ENCODE measurements around the gene SHTN1.
A peak's percentile ranks its signal among the peaks of the same experiment; 100 is the strongest.

Gene SHTN1

GRCh38 chr10:116845823-116846222 is 159.2 kb downstream of the SHTN1 start:
- H3K79me1 ChIP-seq (ENCODE audit: low read length): peaks cover 9% of the 10 kb centered on the region
- no peak for DNase-seq
- H3K4me2 ChIP-seq (ENCODE audit: low read length): no peak overlapping the region
- H3K27ac ChIP-seq (ENCODE audit: low read depth, low read length): no peak overlapping the region
- no peak overlapping the region for H2BK5ac ChIP-seq (ENCODE audit: low read depth, low read length, poor library complexity)
- H3K14ac ChIP-seq (ENCODE audit: low read length): no peak overlapping the region
- no peak overlapping the region for H2AFZ ChIP-seq (ENCODE audit: insufficient read depth, low read length, poor library complexity)
- no peak overlapping the region for H3K18ac ChIP-seq (ENCODE audit: low read length)
- WGBS (ENCODE audit: extremely low coverage, insufficient coverage, insufficient read length): no CpG with 5 or more reads among the region's 2 CpGs
- H2AK5ac ChIP-seq (ENCODE audit: low read length): no peak overlapping the region
- no peaks in the 10 kb centered on the region for H3K36me3 ChIP-seq (ENCODE audit: control insufficient read depth in 1 of 2, insufficient read depth in 2 of 2, low read length in 2 of 2)
- no peak overlapping the region for H2BK120ac ChIP-seq (ENCODE audit: insufficient read depth, low read length, poor library complexity)
- H3K27me3 ChIP-seq (ENCODE audit: insufficient read depth, low read length): no peaks in the 10 kb centered on the region
- H3K4me3 ChIP-seq (ENCODE audit: low read depth, low read length): no peak overlapping the region
- H4K12ac ChIP-seq (ENCODE audit: low read depth, low read length): no peak overlapping the region
- peaks cover 4 to 11% of the 10 kb centered on the region in 2 experiments for H3K4me1 ChIP-seq (ENCODE audit: control insufficient read depth in 1 of 2, insufficient read depth in 2 of 2, low read length in 2 of 2)
- no peaks in the 10 kb centered on the region for H3K79me2 ChIP-seq (ENCODE audit: control insufficient read depth, insufficient read depth, low read length, poor library complexity)
- H3K9ac ChIP-seq (ENCODE audit: low read length): no peak overlapping the region
- no peak overlapping the region for H3K23ac ChIP-seq (ENCODE audit: low read length)
- H3K9me3 ChIP-seq (ENCODE audit: insufficient read depth, low read depth, low read length): no peaks in the 10 kb centered on the region
- no peak overlapping the region for H4K8ac ChIP-seq (ENCODE audit: low read depth, low read length)
- no peak overlapping the region for H4K91ac ChIP-seq (ENCODE audit: low read depth, low read length)
- H3K4ac ChIP-seq (ENCODE audit: low read depth, low read length): no peak overlapping the region
- H2BK12ac ChIP-seq (ENCODE audit: low read length): no peak overlapping the region

GRCh38 chr10:116840389-116841075 is 164.5 kb downstream of the SHTN1 start:
- Histone ChIP-seq H3K4me1 (ENCODE audit: control insufficient read depth in 1 of 2, insufficient read depth in 2 of 2, low read length in 2 of 2) (no peaks in the 10 kb centered on the region), H3K36me3 (ENCODE audit: control insufficient read depth in 1 of 2, insufficient read depth in 2 of 2, low read length in 2 of 2) (no peaks in the 10 kb centered on the region), H4K8ac (ENCODE audit: low read depth, low read length) (no peak overlapping the region), H3K27me3 (ENCODE audit: insufficient read depth, low read length) (no peaks in the 10 kb centered on the region), H2BK12ac (ENCODE audit: low read length) (no peak overlapping the region), H3K4me3 (ENCODE audit: low read depth, low read length) (no peak overlapping the region), H2BK5ac (ENCODE audit: low read depth, low read length, poor library complexity) (no peak overlapping the region), H3K79me2 (ENCODE audit: control insufficient read depth, insufficient read depth, low read length, poor library complexity) (no peaks in the 10 kb centered on the region), H3K23ac (ENCODE audit: low read length) (peak overlapping the region; percentile 74), H2BK120ac (ENCODE audit: insufficient read depth, low read length, poor library complexity) (no peak overlapping the region), H3K9me3 (ENCODE audit: insufficient read depth, low read depth, low read length) (no peaks in the 10 kb centered on the region), H3K79me1 (ENCODE audit: low read length) (no peaks in the 10 kb centered on the region), H2AFZ (ENCODE audit: insufficient read depth, low read length, poor library complexity) (no peak overlapping the region), H3K9ac (ENCODE audit: low read length) (no peak overlapping the region), H2AK5ac (ENCODE audit: low read length) (no peak overlapping the region), H3K14ac (ENCODE audit: low read length) (no peak overlapping the region), H3K4ac (ENCODE audit: low read depth, low read length) (no peak overlapping the region), H4K12ac (ENCODE audit: low read depth, low read length) (no peak overlapping the region), H3K4me2 (ENCODE audit: low read length) (no peak overlapping the region), H4K91ac (ENCODE audit: low read depth, low read length) (no peak overlapping the region), H3K18ac (ENCODE audit: low read length) (no peak overlapping the region), H3K27ac (ENCODE audit: low read depth, low read length) (no peak overlapping the region)
- WGBS (ENCODE audit: extremely low coverage, insufficient coverage, insufficient read length): no CpG with 5 or more reads among the region's 6 CpGs
- DNase-seq: no peak

- no peak overlapping the region for H3K9ac ChIP-seq (ENCODE audit: low read length)
- H4K91ac ChIP-seq (ENCODE audit: low read depth, low read length): no peak overlapping the region
- no peak overlapping the region for H3K4me2 ChIP-seq (ENCODE audit: low read length)
- H2BK5ac ChIP-seq (ENCODE audit: low read depth, low read length, poor library complexity): no peak overlapping the region
- WGBS (ENCODE audit: extremely low coverage, insufficient coverage, insufficient read length): no CpG with 5 or more reads among the region's 5 CpGs
- no peak overlapping the region for H2AFZ ChIP-seq (ENCODE audit: insufficient read depth, low read length, poor library complexity)
- H3K79me1 ChIP-seq (ENCODE audit: low read length): no peaks in the 10 kb centered on the region
- no peaks in the 10 kb centered on the region for H3K79me2 ChIP-seq (ENCODE audit: control insufficient read depth, insufficient read depth, low read length, poor library complexity)
- H2BK12ac ChIP-seq (ENCODE audit: low read length): no peak overlapping the region
- no peak overlapping the region for H3K4ac ChIP-seq (ENCODE audit: low read depth, low read length)
- H4K12ac ChIP-seq (ENCODE audit: low read depth, low read length): no peak overlapping the region
- no peak overlapping the region for H3K4me3 ChIP-seq (ENCODE audit: low read depth, low read length)
- H3K4me1 ChIP-seq (ENCODE audit: control insufficient read depth in 1 of 2, insufficient read depth in 2 of 2, low read length in 2 of 2): peaks cover 0 to 2% of the 10 kb centered on the region in 2 experiments
- H3K9me3 ChIP-seq (ENCODE audit: insufficient read depth, low read depth, low read length): no peaks in the 10 kb centered on the region
- H3K27me3 ChIP-seq (ENCODE audit: insufficient read depth, low read length): no peaks in the 10 kb centered on the region
- DNase-seq: no peak
- H4K8ac ChIP-seq (ENCODE audit: low read depth, low read length): no peak overlapping the region
- H2AK5ac ChIP-seq (ENCODE audit: low read length): no peak overlapping the region
- H2BK120ac ChIP-seq (ENCODE audit: insufficient read depth, low read length, poor library complexity): no peak overlapping the region
- no peak overlapping the region for H3K27ac ChIP-seq (ENCODE audit: low read depth, low read length)
- no peaks in the 10 kb centered on the region for H3K36me3 ChIP-seq (ENCODE audit: control insufficient read depth in 1 of 2, insufficient read depth in 2 of 2, low read length in 2 of 2)
- no peak overlapping the region for H3K14ac ChIP-seq (ENCODE audit: low read length)
- no peak overlapping the region for H3K18ac ChIP-seq (ENCODE audit: low read length)
- H3K23ac ChIP-seq (ENCODE audit: low read length): no peak overlapping the region
Observed at GRCh38 chr10:116838143-116838725, 166.8 kb downstream of the SHTN1 start.

GRCh38 chr10:116836902-116837523 is 168.0 kb downstream of the SHTN1 start:
- no peaks in the 10 kb centered on the region for H3K9me3 ChIP-seq (ENCODE audit: insufficient read depth, low read depth, low read length)
- H2AFZ ChIP-seq (ENCODE audit: insufficient read depth, low read length, poor library complexity): no peak overlapping the region
- H3K79me2 ChIP-seq (ENCODE audit: control insufficient read depth, insufficient read depth, low read length, poor library complexity): no peaks in the 10 kb centered on the region
- no peak overlapping the region for H3K4ac ChIP-seq (ENCODE audit: low read depth, low read length)
- H2BK12ac ChIP-seq (ENCODE audit: low read length): no peak overlapping the region
- H4K12ac ChIP-seq (ENCODE audit: low read depth, low read length): no peak overlapping the region
- no peak overlapping the region for H2BK120ac ChIP-seq (ENCODE audit: insufficient read depth, low read length, poor library complexity)
- H3K27ac ChIP-seq (ENCODE audit: low read depth, low read length): no peak overlapping the region
- no peak overlapping the region for H3K9ac ChIP-seq (ENCODE audit: low read length)
- H2AK5ac ChIP-seq (ENCODE audit: low read length): no peak overlapping the region
- no peak overlapping the region for H4K91ac ChIP-seq (ENCODE audit: low read depth, low read length)
- H3K79me1 ChIP-seq (ENCODE audit: low read length): no peaks in the 10 kb centered on the region
- no peak overlapping the region for H3K23ac ChIP-seq (ENCODE audit: low read length)
- H4K8ac ChIP-seq (ENCODE audit: low read depth, low read length): no peak overlapping the region
- no peaks in the 10 kb centered on the region for H3K27me3 ChIP-seq (ENCODE audit: insufficient read depth, low read length)
- no peak overlapping the region for H2BK5ac ChIP-seq (ENCODE audit: low read depth, low read length, poor library complexity)
- H3K14ac ChIP-seq (ENCODE audit: low read length): no peak overlapping the region
- H3K18ac ChIP-seq (ENCODE audit: low read length): no peak overlapping the region
- no peaks in the 10 kb centered on the region for H3K36me3 ChIP-seq (ENCODE audit: control insufficient read depth in 1 of 2, insufficient read depth in 2 of 2, low read length in 2 of 2)
- peaks cover 0 to 2% of the 10 kb centered on the region in 2 experiments for H3K4me1 ChIP-seq (ENCODE audit: control insufficient read depth in 1 of 2, insufficient read depth in 2 of 2, low read length in 2 of 2)
- no CpG with 5 or more reads among the region's 8 CpGs for WGBS (ENCODE audit: extremely low coverage, insufficient coverage, insufficient read length)
- no peak overlapping the region for H3K4me2 ChIP-seq (ENCODE audit: low read length)
- H3K4me3 ChIP-seq (ENCODE audit: low read depth, low read length): no peak overlapping the region
- DNase-seq: no peak
